ELF-1 (cell line): ENCODE measurements around the gene INSIG2.
A peak's percentile ranks its signal among the peaks of the same experiment; 100 is the strongest.

Experiments
- DNase-seq: peaks from one replicate; pipeline ENCODE4 v3.0.0-alpha.2; 2016; ENCODE audit warnings: low read depth, low spot score

Gene INSIG2

DNA sequence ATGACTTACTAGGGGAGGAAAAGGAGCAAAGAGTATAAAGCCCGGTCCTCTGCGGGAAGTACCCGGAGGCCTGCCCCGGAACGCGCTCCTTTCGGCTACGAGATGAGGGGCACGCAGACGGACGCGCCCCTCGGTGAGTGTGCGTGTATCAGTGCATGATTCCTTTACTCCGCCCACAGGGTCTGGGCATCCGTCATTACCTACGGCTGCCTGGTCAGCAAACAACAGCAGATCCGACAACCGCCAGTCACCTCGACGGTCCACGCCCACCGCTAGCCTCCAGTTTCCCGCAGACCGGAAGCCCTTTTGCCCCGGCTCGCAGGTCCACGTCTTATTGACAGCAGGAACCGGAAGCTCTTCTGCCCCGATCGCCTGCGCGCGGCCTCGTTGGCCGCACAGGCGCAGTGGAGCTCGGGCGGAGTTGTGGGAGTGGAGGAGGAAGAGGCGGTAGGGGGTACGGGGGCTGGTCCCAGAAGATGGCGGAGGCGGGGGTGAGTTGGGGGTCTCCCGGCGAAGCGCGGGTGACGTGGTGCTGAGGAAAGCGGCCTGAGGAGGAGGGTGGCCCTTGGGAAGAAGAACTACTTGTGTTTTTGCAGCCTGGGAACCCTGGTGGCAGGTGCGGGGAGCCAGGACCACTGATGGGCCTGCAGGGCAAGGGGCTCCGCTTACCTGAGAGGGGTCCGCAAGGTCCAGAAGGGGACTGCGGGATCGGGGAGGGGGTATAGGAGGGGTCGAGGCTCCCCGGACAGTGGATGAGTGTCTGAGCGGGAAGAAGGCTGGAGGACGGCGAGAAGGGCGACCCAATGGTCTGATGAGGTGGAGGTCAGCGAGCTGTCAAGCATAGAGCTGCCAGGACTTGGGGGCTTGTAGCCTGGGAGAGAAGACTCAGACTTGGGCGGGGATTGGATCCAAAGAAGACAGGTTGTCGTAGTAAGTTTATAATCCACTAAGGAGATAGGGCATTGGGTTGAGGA lies at the start of gene INSIG2:
INSIG2 (plus strand) TSS at position 421 of the 974 bp plus-strand sequence. CDS start 8,086 bp downstream, outside the sequence.
- DNase-seq: peak; percentile 99

DNA sequence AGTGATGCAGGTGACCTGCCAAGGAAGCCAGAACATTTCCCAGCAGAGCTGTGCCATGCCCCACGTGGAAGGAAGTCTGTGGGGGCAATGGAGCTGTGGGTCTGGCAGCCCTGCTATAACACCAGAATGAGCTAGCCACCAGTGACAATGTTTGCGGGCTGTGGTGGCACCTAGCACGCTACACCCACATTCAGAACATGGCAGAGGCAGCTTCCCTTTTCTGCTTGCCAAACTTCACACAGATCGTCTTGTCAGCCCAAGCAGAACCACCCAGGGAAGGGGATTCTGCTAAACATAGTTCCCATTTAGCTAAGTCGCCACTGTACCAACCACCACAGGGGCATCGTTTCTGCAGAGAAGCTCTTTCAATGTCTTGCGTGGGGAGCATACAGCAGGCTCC lies 47.4 kb upstream of the INSIG2 start:
- DNase-seq: no peak

DNA sequence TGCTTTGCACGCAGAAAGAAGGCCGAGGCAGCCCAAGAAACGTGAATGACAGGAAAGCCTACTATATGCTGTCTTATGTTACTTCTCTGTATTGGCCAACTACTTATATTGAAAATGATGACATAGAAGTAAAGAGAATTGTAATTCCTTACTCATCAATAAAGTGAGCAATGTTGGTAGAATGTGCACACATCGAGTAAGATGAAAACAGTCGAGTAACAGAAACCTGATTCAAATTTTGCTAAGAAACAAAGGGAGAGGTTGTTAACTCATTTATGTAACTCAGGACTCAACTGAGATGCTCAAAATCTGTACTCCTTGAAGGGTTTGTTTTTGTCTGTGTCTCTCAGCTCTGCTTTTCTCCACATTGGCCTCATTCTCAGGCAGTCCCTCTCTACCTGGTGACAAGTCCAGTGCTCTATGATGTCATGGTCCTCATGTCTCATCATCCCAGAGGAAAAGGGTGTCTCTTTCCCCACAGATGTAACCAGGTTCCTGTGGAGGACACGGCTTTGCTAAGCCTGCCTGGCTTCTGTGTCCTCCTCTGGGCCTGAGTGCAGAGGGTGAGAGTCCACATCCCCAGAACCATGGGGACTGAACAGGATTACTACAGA lies 44.1 kb upstream of the INSIG2 start:
- DNase-seq: no peak

DNA sequence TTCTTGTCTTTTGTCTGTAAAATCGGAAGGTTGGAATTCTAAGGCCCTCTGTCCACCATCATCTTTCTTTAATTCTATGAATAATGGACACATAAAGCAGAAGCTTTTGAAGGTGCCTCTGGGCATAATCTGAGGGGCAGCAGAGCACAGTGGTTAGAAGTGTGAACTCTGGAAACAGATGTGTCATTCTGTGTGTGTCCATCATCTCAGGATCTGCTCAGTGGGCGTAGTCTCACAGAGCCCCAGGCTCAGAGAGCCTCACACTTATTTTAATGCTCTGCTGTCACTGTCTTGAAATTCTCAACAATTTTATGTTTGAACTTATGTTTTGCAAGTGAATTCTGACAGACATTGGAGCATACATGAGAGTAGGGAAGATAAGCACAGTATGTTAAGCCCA lies 43.4 kb upstream of the INSIG2 start:
- no peak for DNase-seq

DNA sequence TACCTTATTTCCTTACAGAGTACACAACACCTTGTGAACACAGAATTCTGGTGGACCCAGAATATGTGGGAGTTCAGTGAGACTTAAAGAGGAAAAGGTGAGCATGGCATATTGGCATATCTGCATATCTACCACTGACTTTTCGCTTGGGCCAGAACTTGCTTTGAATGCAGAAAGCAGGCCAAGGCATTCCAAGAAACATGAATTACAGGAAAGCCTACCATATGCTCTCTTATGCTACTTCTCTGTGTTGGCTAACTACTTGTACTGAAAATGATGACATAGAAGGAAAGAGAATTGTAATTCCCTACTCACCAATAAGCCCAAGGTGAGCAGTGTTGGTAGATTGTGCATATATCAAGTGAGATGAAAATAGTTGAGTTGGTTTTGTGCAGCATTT lies 43.0 kb upstream of the INSIG2 start:
- DNase-seq: no peak

DNA sequence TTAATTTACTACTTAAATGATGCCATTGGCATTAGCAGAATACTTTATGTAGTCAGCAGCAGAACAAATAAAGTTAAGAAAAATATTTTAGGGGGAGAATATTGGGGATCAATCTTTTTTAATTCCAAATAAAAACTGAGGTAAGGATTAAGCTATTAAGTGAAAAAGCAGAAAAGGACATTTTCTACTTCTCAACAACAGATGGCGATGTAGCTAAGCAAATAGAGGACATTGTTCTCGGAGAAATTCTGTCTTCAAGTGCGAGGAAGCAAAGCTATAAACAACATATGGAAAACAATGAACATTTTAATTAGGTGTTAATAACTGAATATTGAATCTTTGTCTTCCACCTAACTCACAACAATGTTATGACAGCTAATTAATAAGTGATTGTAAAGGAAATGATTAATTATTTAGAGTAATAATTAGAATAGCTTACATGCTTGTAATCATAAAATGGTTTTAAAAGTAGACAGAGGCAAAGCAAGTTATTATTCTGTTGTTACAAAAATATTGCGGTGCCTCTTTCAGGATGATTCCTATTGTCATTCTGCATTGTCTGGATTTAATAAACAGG lies 41.5 kb upstream of the INSIG2 start:
- no peak for DNase-seq

DNA sequence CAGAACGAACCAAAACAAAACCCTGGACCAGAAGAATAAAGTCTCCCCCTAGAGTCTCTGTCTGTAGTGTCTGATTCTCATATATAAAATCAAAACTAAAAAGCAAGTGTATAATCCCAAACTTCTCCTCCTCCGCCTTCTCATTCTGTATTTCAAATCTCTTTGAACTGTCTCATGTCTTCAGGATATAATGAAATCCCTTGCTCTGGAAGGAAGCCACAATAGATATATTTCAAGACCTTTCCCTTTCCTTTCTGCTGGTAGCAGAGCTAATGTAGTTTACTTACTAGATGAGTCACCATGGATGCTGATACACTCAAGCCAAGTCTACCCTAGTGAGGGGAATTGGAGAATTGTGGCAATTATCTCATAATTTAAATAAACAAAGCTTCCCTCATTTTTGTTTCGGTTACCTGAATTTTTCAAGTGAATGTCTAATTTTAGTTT lies 40.9 kb upstream of the INSIG2 start:
- no peak for DNase-seq

DNA sequence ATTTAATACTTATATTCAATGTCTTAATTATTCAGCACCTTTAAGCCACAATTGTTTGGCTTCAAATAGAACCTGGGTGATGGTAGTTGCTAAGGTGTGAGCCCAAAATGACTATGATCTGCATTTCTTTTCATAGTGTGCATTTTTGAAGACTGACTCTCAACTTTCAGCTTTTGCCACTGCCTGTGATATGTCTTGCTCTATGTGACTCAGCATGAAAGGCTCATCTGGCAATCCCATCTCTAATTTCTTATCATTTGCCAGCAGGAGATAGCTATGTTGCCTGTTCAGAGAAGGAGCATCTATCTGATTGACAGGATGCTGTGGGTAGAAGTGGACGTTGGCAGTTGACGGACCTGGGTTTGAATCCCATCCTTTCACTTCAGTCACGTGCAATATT lies 39.9 kb upstream of the INSIG2 start:
- DNase-seq: no peak

DNA sequence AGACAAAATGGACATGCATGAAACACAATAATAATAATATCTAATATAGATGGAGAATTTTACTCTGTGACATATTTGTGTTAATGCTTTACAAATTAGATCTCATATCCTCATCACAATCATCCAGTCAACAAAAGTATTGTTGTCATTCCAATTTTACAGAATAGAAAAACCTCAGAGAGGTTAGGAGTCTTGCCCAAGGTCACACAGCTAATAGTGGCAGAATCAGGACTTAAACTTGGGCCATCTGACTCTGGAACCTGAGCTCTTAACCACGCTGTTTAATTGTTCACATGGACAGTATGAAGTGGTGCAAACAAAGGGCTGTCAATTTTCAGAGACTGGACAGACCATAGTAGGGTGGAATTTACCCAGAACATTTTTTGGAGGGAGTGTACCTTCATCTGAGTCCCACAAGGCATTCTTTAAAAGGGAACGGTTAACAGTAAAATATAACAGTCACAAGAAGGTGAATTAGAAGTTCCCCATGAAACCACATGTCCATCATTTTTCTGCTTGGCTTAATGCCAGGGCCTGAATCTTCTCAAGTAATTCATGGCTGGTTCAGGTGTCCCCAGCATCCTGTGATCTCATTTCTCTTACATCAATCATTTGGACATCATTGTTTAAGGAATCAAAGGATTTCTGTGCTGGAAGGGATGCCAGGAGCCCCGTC lies 39.0 kb upstream of the INSIG2 start:
- no peak for DNase-seq

DNA sequence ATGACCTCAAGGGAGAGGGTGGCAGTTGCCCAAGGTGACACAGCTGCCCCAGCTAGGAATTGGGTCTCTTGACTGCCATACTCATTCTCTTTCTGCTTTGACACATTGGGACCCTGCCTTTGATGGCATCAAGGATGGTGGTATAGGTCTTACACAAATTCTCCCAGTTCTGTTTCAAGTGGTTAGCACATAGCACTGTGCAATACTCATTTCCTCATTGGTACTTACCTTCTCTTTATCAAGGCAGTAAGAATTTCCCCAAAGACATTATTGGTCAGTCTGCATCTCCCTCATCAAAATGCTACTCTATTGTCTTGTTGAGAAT lies 38.5 kb upstream of the INSIG2 start:
- DNase-seq: no peak

DNA sequence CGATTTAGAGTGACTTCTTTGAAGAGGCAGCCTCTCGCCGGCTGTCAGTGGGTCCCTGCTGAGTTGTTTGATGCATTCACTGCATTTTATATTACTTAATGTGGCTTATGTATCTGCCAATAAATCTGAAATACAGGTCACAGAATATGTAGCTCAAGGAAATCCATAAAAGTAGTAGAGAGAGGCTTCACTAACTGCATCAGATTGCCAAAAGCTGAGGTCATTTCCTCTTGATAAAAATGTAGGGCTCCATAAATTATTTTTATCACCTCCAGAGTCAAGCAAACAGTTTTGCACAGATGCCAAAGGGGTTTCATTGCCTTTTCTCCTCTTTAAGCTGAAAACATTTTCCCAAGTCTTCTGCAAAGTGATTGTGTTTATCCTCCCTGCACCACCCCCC lies 37.9 kb upstream of the INSIG2 start:
- DNase-seq: no peak

DNA sequence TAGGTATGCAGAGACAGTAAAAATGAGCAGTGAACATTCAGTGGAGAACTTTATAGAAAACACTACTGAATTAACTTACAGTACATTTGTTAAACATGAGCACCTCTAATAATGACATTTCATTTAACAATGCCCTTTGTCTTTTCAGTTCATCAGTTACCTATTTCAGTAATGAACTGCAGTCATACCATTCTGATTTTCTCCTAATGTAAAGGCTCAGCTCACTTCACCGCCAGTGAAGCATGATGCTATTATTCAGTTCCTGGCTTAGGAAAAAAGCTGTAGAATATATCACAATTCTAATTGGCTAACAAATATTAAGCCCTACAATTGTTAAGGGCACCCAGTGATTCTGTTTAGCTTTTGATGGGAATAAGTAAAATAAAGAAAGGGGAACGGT lies 37.3 kb upstream of the INSIG2 start:
- no peak for DNase-seq

DNA sequence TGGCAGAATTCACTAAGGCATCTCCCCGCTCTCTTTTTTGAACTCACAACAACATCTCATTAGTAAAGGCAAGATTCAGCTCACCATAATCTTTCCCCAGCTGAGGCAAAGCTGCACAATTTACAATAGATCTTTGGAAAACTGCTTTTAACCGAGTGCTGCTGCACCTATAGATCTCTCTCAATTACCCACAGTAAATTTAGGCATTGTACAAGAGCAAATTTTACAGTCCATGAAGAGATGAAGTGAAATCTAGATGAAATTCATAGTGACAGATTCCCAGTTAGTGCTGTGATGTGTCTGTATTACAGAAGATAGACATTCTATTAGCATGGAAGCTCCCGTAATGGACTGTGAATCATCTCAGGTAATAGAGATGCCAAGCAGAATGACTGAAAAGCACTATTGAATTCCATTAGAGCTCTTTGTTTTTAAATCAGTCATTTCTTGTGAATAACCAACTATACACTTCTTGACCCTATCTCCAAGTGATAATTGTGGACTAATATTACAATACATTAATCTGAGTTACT lies 36.4 kb upstream of the INSIG2 start:
- DNase-seq: no peak

DNA sequence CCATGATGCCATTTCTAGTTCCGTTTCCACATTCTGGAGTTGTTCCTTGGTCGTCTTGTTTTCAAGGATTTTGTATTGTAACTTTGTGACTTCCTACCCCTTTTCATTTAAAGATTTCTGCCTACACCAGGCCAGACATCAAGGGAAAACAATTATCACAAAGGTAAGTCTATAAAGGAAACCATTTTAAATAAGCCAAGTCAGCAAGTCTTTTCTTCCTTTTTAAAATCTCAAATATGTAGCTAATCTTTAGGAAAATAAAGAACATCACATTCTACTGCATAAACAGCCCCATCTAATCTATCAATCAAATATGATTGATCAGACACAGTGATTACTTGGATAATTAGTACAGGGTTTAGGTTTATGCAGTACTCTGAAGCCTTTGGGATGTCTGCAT lies 35.8 kb upstream of the INSIG2 start:
- no peak for DNase-seq

DNA sequence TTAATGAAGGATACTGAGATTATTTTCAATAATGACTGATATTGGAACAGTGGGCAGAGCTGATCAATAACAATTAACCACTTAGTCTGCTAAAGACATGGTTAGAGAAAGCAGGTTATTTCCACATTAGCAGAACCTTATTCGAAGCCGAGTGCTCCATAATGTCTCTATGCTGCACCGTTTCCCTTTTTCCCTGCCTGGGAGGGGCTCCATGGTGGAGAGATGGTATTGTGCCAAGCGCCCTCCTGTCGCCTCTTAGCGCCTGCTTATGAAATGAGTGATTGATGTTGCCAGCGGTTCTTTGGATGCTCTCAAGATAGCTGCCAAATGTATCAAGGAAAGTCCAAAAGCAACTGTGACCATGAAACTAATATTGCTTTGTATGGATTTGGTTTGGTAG lies 34.6 kb upstream of the INSIG2 start:
- DNase-seq: no peak

DNA sequence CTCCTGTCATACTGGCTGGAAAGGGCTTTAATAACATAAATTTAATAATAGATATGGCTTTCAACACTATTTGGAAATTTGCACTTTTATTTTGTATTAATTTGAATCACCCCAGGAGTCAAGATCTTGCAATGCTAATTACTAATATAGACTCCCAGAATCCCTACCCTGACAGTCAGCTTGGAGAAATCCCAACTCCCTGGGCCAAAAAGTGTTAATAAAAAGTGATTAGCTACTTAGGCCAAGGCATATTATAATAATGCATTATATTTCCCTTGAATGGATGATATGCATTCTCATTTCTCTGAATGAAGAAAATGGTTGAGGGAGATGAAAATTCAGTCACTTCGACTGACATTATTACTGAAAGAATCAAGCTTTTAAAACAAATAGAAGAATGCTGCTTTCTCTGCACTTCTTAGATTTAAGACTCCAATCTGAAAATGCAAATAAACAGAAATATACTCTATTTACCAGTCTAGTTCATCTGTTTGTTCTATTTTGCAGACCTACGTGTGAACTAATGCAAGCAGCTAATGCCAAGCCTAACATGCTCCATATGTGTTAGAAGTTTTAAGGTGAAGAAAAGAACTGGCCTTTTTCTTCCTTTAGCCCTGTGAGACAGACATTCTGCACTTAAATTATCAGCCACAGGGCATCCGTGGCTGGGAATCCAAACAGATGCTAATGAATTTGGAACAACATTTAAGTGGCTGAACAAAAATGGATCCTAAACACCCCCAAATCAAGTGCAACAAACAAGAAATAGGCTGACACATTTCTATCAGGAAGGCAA lies 33.9 kb upstream of the INSIG2 start:
- no peak for DNase-seq

DNA sequence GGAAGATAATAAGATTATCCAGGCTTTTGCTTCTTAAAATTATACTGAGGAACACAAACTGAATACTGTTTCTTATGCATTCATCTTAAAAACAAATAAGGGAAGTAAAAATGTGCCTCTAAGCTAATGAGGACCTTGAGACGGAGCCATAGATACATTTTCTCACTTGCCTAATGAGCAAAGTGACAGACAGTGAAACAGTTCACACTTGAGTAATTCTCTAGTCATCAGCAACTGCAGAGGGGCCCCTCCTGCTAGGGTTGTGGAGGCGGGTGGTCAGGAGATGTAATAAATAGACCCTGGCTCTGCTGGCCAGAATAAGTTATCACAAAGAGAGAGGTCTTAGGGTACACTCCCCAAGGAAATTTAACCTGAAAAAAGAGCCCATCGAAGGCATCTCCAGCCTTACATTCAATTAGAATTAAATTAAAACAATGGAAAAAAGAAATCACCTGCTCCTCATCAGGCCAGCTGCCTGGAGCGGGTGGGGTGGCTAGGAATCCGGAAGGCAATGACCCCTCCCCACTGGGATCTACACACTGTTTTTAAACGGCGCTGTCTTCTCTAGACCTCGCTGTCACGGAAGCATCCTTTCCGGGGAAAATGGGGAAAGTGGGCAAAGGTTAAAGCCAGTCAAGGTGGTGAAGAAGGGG lies 32.6 kb upstream of the INSIG2 start:
- no peak for DNase-seq

DNA sequence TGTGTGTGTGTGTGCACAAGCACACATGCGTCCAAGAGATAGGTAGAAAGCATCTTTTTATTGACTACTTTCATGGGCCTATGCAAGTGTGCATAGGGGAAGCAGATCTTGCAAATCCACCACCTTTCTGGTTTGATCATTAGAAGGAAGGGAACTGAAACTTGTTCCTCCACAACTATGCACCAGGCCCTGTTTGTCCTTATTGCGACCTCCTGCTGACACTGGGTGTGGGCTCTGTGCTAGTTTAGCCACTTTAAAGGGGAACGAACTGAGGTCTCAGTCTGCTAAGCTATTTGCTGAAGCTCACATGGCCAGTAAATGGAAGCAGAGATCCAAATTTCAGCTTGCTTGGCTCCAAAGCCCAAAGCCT lies 32.1 kb upstream of the INSIG2 start:
- DNase-seq: no peak

DNA sequence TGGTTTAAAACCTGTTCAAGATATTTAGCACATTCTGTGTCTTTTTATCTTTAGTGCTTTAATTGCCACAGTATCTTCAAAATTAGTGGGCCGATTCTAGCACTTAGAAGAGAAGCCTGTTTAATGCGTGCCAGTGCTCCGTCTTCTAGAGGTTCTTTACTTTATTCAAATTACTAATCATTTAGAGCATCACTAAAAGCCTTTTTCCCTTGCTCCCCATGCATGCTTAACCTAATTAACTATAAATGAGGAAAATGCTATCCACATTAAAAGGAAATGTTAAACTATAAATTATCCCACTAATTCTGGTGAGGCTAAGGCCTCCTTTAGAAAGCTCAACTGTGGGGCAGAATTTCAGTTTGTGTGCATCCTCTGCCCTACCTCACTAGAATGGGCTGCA lies 31.5 kb upstream of the INSIG2 start:
- no peak for DNase-seq

DNA sequence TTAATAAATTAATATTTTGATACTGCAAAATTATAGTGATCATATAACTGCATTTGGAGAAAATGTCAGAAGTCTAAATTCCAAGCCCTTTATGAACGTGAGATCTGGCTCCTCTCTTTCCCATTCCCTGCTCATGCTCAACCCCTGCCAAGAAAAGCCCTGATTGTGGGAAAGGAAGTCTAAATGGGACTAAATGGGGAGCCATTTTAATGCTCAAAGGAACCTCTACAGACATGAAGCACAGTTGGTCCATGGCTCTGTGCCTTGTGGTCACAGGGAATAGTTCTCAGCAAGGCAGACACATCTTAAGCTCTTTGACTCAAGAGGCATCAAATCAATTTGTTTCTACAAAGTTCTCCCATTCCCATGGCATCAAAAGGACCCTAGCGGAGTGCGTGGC lies 29.3 kb upstream of the INSIG2 start:
- DNase-seq: no peak
